GM19239 (cell line): ENCODE data around the gene SCAPER.

Source experiments
- DNase-seq: peaks from one replicate; pipeline ENCODE4 v3.0.0; 2011; ENCODE audit warnings: low spot score; ENCODE audit not compliant: insufficient read length
- FAIRE-seq: peaks from 2 replicates; lab custom pipeline; 2011; peaks lifted over from hg19 to GRCh38; lab: Jason Lieb, UNC

SCAPER gene

GRCh38 chr15:76386178-76386577 is 519.0 kb downstream of the SCAPER start:
- no peak for DNase-seq
- FAIRE-seq, result no peak

DNA sequence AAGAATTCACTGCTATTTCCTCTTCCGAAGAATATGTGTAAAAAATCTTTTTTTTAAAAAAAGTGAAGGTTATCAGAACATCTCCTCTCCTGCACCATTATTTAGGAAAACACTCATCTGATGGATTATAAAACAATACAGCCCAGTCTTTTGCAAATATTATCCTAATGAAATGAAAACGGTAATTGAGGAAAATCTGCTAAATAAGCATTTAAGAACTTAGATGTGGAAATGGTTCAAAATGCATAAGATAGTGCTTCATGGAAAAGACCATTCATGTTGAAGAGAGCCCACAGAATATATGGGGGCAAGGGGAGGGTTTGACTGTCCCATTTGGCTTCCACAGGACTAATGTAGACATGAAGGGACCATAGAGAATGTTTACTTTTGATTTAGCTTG is 520.7 kb downstream of the SCAPER start:
- no peak for DNase-seq
- no peak for FAIRE-seq

- DNase-seq (no peak), FAIRE-seq (no peak)
Measured at GRCh38 chr15:76382987-76383728, 522.0 kb downstream of the SCAPER start.

- DNase-seq (no peak), FAIRE-seq (no peak)
Measured at GRCh38 chr15:76381366-76381765, 523.8 kb downstream of the SCAPER start.

DNA sequence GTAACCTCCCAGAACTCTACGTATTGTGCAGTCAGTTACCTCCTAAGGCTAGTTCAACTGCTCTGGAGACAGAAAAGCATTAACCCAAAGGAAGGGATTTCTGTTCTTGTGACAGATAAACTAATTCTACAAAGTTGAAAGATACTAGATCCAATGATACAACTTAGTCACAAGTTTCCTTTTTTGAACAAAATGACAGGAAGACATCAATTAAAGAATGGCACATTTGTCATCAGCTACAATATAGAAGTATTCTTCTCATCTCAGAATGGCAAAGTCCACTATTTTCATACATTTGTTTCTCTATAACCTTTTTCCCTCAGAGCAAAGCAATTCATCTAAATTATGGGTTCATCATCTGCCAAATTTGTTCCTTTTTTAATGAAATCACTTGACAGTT is 524.9 kb downstream of the SCAPER start:
- FAIRE-seq (no peak), DNase-seq (no peak)

DNA sequence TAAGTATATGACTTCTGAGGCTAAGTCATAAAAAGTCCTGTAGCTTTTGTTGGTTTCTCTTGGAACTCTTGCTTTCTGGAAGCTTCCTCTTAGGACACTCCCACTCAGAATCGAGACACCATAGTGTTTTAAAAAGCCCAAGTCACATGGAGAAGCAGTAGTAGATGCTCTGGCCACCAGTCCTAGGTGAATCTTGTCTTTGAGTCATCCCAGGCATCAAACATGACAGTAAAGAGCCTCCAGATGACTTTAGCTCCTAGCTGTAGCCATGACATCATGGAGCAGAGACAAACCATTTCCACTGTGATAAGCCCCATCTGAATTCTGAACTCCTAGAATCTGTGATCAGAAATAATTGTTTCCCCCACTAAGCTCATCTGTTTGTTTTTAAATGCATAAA is 526.4 kb downstream of the SCAPER start:
- no peak for DNase-seq
- FAIRE-seq, result no peak

GRCh38 chr15:76377751-76378150 is 527.4 kb downstream of the SCAPER start:
- DNase-seq (no peak), FAIRE-seq (no peak)

DNA sequence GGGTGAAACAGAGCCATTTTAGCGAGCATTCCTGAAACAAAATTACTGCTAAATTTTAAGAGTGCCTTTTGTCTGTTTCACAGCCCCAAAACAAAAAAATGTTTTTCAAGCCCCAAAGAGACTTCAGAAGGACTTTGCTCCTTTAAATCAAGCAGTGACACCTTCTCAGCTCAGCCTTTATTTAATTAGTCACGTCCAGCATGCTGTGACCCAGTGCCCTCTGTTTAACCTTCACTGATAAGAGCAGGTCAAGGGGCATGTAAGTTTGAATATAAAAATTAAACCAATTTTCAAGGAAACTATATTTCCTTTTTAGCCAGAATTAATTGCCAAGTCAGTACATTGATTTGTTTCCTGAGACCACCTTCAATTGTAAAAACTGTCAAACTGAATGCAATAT is 527.9 kb downstream of the SCAPER start:
- FAIRE-seq (peak; percentile 26), DNase-seq (no peak)

GRCh38 chr15:76376816-76377215 is 528.3 kb downstream of the SCAPER start:
- no peak for FAIRE-seq
- DNase-seq, result no peak

DNA sequence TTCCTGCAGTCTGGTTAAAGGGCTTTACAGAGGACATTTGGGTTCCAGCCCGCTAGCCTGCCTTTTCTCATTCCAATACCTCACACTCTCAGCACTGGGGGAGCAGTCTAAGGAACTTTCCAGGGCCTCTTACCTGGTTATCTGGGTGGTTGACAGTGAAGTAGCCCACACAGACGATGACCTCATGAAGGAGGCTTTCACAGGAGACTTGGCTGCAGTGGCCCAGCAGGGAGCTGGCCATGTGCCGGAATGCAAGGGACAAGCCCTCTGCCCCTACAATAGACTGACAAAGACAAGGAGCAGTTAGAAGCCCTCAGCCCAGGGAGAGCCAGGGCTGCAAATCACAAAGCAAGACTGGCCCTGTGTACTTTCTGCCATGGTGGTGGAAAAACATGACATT is 529.1 kb downstream of the SCAPER start:
- no peak for FAIRE-seq
- DNase-seq, result no peak

DNA sequence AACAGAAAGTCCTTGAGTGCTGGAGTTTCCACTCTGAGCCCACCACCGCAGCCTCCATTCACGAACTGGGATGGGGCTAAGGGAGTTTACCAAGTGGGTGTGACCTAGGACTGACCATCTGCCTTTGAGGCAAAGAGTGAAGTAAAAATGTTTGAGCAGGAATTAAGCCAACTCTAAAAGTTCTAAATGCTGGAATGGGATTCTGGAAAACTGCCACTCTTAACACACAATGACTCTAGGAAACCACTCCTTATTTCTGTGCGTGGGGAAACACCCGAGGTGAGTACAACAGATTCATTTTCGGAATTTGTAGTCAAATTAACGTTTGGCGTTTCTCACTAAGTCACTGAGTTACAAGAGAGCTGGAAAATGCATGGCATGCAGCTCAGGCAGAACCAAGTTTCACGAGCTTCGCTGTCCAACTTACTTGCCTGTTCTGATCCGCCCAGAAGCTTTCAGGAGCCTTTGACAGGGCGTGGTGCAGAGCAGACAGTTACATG is 537.0 kb downstream of the SCAPER start:
- FAIRE-seq, result no peak
- no peak for DNase-seq

DNA sequence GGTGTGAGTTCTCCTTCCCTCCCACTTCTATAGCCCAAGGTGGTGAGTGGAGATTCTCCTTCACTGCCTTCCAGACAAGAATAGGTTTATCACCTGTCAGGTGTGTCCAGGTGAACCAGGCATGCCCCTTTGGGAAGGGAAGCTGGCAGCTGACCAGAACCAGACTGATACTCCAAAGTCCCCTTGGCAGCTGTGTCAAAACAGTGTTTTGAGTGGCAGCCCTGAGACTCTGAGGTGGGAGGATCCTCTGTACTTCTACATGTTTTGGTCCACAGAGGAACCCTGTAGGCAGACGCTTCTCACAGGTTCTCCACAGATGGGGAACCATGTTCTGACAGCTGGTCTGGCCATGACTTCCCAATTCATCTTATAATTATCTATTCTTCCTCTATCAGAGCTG is 538.4 kb downstream of the SCAPER start:
- FAIRE-seq (no peak), DNase-seq (no peak)

- no peak for DNase-seq
- no peak for FAIRE-seq
Measured at GRCh38 chr15:76363251-76363650, 541.9 kb downstream of the SCAPER start.

DNA sequence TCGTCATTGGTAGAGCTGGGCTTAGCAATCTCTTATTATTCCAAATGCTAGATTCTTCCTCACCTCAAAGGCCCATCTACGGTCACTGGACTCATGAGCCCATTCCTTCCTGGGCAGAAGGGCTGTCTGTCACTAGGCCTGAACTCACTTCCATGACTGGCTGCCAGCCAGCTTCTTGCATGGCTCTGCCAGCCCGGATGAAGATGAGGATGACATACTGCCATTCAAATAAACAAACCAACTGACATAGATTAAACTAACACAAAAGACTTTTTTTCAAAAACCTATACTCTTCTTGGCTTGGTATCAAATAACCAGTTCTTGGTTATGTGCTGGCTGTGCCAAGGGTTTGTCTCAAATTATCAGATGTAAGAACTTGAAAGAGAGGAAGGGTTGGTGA is 544.7 kb downstream of the SCAPER start:
- FAIRE-seq (no peak), DNase-seq (no peak)

GRCh38 chr15:76359152-76359551 is 546.0 kb downstream of the SCAPER start:
- DNase-seq, result no peak

GRCh38 chr15:76358453-76358852 is 546.7 kb downstream of the SCAPER start:
- FAIRE-seq (no peak), DNase-seq (no peak)

More at GRCh38 chr15:76359152-76359551, 546.0 kb downstream of the SCAPER start:
- no peak for FAIRE-seq

GRCh38 chr15:76354823-76355440 is 550.2 kb downstream of the SCAPER start:
- DNase-seq (no peak), FAIRE-seq (no peak)

DNA sequence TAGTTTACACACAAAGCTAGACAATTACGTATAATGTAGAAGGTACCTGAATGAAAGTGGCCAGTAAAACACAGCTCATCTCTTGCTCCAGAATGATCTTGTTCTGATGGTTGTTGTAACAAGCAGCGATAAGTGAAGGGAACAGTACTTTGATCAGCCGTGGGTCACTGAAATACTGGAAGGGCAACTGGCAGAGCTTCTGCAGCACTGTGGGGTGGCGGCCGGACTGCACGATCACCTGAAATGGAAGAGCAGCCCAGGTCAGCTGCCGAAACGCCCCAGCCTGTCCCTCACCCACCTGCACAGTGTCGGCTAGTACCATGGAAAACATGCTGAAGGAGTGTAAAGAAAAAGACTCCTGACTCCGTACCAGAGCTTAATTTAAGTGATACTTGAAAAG is 551.2 kb downstream of the SCAPER start:
- no peak for FAIRE-seq
- DNase-seq, result no peak

GRCh38 chr15:76353023-76353577 is 552.0 kb downstream of the SCAPER start:
- DNase-seq, result no peak
- no peak for FAIRE-seq

DNA sequence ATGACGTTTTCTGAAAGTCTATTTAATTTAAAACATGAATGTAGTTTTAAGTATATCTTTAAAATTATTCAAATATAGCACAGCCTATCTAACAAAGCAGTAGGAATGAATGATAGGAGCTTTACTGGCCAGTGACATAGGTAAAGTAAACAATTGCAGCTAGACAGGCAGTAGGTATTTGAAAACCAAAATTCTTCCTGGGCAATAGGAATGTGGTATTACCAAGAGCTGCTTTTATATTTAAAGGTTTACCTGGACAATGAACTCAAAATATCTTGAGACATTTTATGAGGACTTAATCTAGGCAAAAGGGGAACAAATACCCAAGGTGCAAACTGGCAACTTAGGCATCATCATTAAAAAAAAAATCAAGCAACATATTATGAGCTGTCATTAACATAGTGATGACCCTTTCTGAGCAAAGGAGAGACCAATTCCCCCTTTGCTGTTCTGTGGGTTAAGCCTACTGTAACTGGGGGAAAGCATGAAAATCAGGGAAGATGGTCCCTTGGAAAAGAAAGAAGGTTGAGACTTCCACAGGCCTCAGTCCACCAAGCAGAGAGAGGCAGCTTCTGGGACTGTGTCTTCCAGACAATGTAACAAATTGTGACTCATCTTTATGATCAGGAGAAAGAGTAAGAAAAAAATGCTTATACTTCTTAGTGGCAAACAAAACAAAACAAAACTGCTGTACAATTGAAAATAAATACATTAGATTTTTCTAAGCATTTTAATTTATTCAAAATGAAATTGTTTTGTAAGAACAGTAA is 555.7 kb downstream of the SCAPER start:
- DNase-seq, result no peak
- FAIRE-seq, result no peak
